ENCODE measurements around the gene EPS8L2.
"Not testable (repeated sequence)": the region's sequence is repeated elsewhere in the genome, so short reads cannot be mapped to it uniquely, and the experiment has no call there.

EPS8L2 gene

GRCh38 chr11:725624-726202 is 19.7 kb downstream of the EPS8L2 start:
- no peak for DNase-seq (ENCODE audit: low read depth in 2 of 2)

DNA sequence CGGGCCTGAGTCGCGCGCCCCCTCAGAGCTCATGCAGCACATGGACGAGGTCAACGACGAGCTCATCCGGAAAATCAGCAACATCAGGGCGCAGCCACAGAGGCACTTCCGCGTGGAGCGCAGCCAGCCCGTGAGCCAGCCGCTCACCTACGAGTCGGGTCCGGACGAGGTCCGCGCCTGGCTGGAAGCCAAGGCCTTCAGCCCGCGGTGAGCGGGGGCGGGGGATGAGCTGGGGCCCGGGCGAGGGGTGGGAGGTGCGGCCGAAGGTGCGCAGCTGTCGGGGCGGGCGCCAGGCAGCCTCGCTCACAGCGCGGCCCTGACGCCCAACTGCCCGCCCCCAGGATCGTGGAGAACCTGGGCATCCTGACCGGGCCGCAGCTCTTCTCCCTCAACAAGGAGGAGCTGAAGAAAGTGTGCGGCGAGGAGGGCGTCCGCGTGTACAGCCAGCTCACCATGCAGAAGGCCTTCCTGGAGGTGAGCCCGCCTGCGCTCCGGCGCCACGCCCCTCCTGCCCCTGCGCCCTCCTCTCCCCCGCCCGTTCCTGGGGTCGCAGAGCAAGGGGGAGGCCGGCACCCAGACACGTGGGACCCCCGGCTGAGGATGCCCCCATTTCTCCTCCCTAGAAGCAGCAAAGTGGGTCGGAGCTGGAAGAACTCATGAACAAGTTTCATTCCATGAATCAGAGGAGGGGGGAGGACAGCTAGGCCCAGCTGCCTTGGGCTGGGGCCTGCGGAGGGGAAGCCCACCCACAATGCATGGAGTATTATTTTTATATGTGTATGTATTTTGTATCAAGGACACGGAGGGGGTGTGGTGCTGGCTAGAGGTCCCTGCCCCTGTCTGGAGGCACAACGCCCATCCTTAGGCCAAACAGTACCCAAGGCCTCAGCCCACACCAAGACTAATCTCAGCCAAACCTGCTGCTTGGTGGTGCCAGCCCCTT is 20.5 kb downstream of the EPS8L2 start:
- DNase-seq (ENCODE audit: low read depth in 2 of 2): peak in 1 of 2 donors; percentile 31

- no peak for DNase-seq (ENCODE audit: low read depth in 2 of 2)
Observed at GRCh38 chr11:727281-727701, 21.3 kb downstream of the EPS8L2 start.

GRCh38 chr11:727859-728748 is 22.1 kb downstream of the EPS8L2 start:
- peak; percentile 60 to 66 for DNase-seq (ENCODE audit: low read depth in 2 of 2)

- no peak for DNase-seq (ENCODE audit: low read depth in 2 of 2)
Observed at GRCh38 chr11:728901-729491, 23.0 kb downstream of the EPS8L2 start.

- no peak for DNase-seq (ENCODE audit: low read depth in 2 of 2)
Observed at GRCh38 chr11:729492-730074, 23.6 kb downstream of the EPS8L2 start.

DNA sequence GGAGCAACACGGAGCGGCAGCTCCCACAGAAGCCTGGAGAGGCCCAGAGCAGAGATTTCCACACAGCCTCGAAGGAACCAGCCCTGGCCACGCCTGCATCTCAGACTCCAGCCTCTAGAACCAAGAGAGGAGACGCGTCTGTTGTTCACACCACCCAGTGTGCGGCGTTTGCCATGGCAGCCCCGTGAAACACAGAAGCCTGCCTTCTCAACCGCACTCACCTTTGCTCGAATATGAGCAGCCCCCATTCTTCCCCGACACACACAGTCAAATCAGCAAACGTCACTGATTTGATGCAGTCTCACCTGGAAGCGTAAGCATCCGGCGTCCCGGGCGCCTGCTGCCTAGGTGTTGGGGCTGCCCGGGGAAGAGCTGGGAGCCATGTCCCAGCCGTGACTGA is 27.0 kb downstream of the EPS8L2 start:
- no peak for DNase-seq (ENCODE audit: low read depth in 2 of 2)

- DNase-seq (ENCODE audit: low read depth in 2 of 2): not testable (repeated sequence)
Observed at GRCh38 chr11:734541-734940, 28.5 kb downstream of the EPS8L2 start.

GRCh38 chr11:737366-737765 is 31.3 kb downstream of the EPS8L2 start:
- no peak for DNase-seq (ENCODE audit: low read depth in 2 of 2)

DNA sequence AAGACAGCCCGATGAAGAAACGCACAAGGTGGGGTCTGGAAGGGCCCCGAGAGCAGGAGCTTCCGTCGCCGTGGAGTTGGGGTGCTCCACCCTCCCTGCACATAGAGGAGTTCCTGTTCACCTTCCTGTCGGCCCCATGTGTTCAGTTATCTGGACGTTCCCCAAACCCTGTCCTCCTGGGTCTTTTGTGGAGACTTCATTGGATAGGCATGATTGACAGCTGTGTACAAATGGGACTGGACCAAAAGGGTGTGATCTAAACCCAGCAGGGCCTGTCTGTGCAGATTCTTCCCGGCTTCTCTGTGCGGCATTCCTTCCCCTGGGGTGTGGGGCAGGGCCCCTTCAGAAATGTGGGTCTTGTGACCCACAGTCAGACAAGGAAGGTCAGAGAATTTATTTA is 31.9 kb downstream of the EPS8L2 start:
- DNase-seq (ENCODE audit: low read depth in 2 of 2): not testable (repeated sequence)

DNA sequence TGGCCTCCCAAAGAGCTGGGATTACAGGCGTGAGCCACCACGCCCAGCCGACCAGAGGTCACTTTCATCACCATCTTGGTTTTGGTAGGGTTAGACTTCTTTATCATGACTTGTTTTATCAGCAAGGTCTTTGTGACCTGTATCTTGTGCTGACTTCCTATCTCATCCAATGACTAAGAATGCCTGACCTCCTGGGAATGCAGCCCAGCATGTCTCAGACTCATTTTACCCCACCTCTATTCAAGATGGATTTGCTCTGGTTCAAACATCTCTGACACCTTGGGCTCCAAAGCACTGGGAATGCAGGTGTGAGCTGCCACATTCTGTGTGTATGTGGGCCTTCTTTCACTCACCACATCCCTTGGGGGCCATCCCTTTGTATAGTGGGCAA is 36.1 kb downstream of the EPS8L2 start:
- DNase-seq (ENCODE audit: low read depth in 2 of 2): no peak

DNA sequence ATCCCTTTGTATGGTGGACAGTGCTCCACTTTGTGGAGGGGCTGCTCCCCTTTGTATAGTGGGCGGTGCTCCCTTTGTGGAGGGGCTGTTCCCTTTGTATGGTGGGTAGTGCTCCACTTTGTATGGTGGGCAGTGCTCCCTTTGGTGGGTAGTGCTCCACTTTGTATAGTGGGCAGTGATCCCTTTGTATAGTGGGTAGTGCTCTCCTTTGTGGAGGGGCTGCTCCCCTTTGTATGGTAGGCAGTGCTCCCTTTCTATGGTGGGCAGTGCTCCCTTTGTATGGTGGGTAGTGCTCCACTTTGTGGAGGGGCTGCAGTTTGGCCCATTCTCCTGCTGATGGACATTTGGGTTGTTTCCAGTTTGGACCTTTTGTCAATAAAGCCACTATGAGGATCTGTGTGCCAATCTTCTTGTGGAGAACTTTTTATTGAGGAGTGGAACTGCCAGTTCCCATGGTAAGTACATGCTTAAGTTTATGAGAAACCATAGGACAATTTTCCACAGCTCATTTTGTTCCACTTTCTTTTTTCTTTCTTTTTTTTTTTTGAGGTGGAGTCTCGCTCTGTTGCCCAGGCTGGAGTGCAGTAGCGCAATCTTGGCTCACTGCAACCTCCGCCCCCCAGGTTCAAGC is 36.7 kb downstream of the EPS8L2 start:
- DNase-seq (ENCODE audit: low read depth in 2 of 2): no peak

GRCh38 chr11:745428-745827 is 39.4 kb downstream of the EPS8L2 start:
- DNase-seq (ENCODE audit: low read depth in 2 of 2): no peak

- no peak for DNase-seq (ENCODE audit: low read depth in 2 of 2)
Observed at GRCh38 chr11:746289-747157, 40.5 kb downstream of the EPS8L2 start.

- peak; percentile 62 to 66 for DNase-seq (ENCODE audit: low read depth in 2 of 2)
Observed at GRCh38 chr11:747158-748006, 41.4 kb downstream of the EPS8L2 start, which contains the start of gene TALDO1. Gene TALDO1 (plus strand): TSS chr11:747464. CDS start chr11:747482, 18 bp downstream.

GRCh38 chr11:748007-748359 is 42.0 kb downstream of the EPS8L2 start:
- no peak for DNase-seq (ENCODE audit: low read depth in 2 of 2)

GRCh38 chr11:749731-750130 is 43.7 kb downstream of the EPS8L2 start:
- no peak for DNase-seq (ENCODE audit: low read depth in 2 of 2)

DNA sequence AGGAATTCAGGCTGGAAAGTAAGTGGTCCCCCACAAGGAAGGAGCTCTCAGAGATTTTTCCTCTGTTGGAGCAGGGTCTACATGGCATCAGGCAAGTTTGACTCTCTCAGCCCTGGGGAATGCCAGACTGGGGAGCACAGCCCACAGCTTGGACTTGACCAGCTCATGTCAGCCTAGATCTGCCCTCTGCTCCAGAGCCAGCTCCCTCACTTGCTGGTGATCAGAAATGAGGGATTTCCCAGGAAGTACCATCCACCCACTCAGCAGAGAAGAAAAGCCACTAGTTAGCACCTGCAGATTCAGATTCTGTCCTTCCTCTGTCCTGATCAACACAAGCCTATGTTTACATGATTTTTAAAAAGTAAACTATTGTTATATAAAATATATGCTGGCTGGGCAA is 54.2 kb downstream of the EPS8L2 start:
- DNase-seq (ENCODE audit: low read depth in 2 of 2): no peak

GRCh38 chr11:761526-762108 is 55.6 kb downstream of the EPS8L2 start:
- no peak for DNase-seq (ENCODE audit: low read depth in 2 of 2)
